Measurements from ENCODE around the gene BOD1L1.
A peak's percentile ranks its signal among the peaks of the same experiment; 100 is the strongest.

BOD1L1 gene

DNA sequence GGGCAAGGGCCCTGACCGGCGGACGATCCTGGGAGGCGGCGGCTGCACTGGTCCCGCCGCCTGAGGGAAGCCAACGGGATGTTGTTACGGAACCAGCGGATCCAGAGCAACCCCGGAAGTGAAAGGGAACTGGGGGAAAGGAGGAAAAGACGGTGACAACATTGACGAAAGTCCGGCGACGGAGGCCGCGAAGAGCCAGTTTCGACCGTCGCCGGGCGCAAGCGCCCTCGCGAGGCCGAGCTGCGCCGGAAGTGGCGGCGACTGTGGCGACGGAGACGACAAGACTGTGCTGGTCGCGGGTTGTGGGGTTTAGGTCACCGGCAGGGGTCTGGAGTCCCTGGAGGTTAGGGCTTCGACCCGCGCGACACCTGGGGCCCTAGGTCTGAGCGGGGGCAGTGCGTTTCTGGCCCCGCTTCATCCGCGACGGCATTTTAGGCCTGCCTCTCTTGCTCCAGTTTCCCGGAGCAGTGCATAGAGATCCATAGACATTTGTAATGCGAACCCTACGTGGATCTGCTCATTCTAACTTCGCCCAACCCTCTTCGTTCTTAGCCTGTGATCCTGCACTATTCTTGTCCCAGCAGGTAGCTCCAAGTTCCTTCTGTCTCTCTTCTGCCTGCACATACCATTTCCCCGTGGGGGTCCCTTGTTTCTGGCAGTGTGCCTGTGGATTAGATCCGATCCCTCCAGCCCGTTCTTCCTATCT is at the start of gene BOD1L1:
TSS of gene BOD1L1 (minus strand) at position 120 of the 706 bp plus-strand sequence. CDS start 138 bp downstream, outside the sequence.
- Histone ChIP-seq H3K27me3 (ENCODE audit: control insufficient read depth in 1 of 2, insufficient read depth in 2 of 2, low read length in 2 of 2) (no peaks in the 10 kb centered on the region), H3K36me3 (ENCODE audit: insufficient read depth, low read length) (no peaks in the 10 kb centered on the region), H3K9me3 (ENCODE audit: low read length) (no peaks in the 10 kb centered on the region), H3K4me1 (ENCODE audit: insufficient read depth, low read length) (peaks cover 23% of the 10 kb centered on the region), H3K4me3 (ENCODE audit: low read depth in 1 of 2, low read length in 2 of 2) (peak within 1 kb of the TSS; percentile 98 to 99), H3K27ac (ENCODE audit: low read depth, low read length) (peak within 1 kb of the TSS; percentile 95), H3K9ac (ENCODE audit: low read length) (peak within 1 kb of the TSS; percentile 100)

DNA sequence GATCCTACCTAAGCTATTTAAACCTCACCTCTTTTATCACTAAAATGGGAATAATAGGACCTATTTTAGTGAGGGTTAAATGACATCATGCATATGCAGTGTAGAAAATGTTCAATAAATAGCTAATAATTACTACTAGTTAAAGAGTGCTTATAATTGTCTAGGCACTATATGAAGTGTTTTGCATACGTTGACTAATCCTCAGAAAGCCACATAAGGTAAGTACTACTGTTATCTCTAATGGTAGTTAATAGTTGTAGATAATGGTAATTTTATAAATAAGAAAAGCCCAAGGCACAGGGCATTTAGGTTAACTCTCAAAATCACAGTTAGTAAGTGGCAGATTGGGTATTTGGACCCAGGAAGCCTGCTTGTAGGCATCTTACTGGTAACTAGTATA is 47.4 kb upstream of the BOD1L1 start:
- H3K9me3 ChIP-seq (ENCODE audit: low read length) = no peaks in the 10 kb centered on the region
- H3K27ac ChIP-seq (ENCODE audit: low read depth, low read length) = no peak overlapping the region
- H3K27me3 ChIP-seq (ENCODE audit: control insufficient read depth in 1 of 2, insufficient read depth in 2 of 2, low read length in 2 of 2) = no peaks in the 10 kb centered on the region
- H3K9ac ChIP-seq (ENCODE audit: low read length) = no peak overlapping the region
- H3K4me1 ChIP-seq (ENCODE audit: insufficient read depth, low read length) = no peaks in the 10 kb centered on the region
- no peaks in the 10 kb centered on the region for H3K36me3 ChIP-seq (ENCODE audit: insufficient read depth, low read length)
- no peak overlapping the region for H3K4me3 ChIP-seq (ENCODE audit: low read depth in 1 of 2, low read length in 2 of 2)

DNA sequence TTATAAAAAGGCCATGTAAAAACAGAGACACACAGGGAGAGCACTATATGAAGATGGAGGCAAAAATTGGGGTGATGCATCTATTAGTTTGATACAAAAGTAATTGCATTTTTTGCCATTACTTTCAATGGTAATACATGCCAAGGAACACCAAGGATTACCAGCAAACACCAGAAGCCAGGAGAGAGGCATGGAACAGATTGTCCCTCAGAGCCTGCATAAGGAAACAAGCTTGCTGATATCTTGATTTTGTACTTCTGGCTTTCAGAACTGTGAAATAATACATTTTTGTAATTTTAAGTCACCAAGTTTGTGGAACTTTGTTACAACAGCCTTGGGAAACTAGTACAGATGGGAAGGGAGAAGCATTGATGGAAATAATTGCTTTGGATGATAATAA is 45.6 kb upstream of the BOD1L1 start:
- no peak overlapping the region for H3K4me3 ChIP-seq (ENCODE audit: low read depth in 1 of 2, low read length in 2 of 2)
- no peaks in the 10 kb centered on the region for H3K4me1 ChIP-seq (ENCODE audit: insufficient read depth, low read length)
- no peaks in the 10 kb centered on the region for H3K9me3 ChIP-seq (ENCODE audit: low read length)
- no peaks in the 10 kb centered on the region for H3K36me3 ChIP-seq (ENCODE audit: insufficient read depth, low read length)
- H3K27me3 ChIP-seq (ENCODE audit: control insufficient read depth in 1 of 2, insufficient read depth in 2 of 2, low read length in 2 of 2) = no peaks in the 10 kb centered on the region
- H3K9ac ChIP-seq (ENCODE audit: low read length) = no peak overlapping the region
- H3K27ac ChIP-seq (ENCODE audit: low read depth, low read length) = no peak overlapping the region

DNA sequence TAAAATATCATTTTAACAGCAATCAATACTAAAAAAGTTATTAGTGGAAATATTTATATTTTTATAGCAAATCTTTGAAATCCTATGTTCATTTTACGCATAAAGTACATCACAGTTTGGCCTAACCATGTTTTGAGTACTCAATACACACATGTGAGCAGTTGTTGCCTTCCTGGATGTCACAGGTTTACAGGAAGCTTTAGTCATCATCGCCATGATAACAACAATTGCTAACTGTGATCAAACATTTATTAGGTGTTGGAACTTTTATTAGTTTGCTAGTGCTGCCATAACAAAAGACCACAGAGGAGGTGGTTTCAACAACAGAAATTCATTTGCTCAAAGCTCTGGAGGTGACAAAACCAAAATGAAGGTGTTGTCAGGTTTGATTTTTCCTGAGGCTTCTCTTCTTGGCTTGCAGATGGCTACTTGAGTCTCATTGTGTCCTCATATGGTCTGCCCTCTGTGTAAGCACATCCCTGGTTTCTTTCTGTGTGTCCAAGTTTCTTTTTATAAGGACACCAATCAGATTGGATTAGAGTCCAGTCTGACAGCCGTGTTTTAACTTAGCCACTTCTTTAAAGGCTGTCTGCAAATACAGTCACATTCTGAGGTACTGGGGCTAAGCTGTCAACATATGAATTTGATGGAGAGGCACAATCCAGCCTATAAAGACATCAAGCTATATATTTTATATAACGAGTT is 43.1 kb upstream of the BOD1L1 start:
- H3K4me3 ChIP-seq (ENCODE audit: low read depth in 1 of 2, low read length in 2 of 2) = no peak overlapping the region
- H3K27ac ChIP-seq (ENCODE audit: low read depth, low read length) = no peak overlapping the region
- no peaks in the 10 kb centered on the region for H3K4me1 ChIP-seq (ENCODE audit: insufficient read depth, low read length)
- H3K9ac ChIP-seq (ENCODE audit: low read length) = no peak overlapping the region
- H3K9me3 ChIP-seq (ENCODE audit: low read length) = no peaks in the 10 kb centered on the region
- H3K36me3 ChIP-seq (ENCODE audit: insufficient read depth, low read length) = no peaks in the 10 kb centered on the region
- no peaks in the 10 kb centered on the region for H3K27me3 ChIP-seq (ENCODE audit: control insufficient read depth in 1 of 2, insufficient read depth in 2 of 2, low read length in 2 of 2)

DNA sequence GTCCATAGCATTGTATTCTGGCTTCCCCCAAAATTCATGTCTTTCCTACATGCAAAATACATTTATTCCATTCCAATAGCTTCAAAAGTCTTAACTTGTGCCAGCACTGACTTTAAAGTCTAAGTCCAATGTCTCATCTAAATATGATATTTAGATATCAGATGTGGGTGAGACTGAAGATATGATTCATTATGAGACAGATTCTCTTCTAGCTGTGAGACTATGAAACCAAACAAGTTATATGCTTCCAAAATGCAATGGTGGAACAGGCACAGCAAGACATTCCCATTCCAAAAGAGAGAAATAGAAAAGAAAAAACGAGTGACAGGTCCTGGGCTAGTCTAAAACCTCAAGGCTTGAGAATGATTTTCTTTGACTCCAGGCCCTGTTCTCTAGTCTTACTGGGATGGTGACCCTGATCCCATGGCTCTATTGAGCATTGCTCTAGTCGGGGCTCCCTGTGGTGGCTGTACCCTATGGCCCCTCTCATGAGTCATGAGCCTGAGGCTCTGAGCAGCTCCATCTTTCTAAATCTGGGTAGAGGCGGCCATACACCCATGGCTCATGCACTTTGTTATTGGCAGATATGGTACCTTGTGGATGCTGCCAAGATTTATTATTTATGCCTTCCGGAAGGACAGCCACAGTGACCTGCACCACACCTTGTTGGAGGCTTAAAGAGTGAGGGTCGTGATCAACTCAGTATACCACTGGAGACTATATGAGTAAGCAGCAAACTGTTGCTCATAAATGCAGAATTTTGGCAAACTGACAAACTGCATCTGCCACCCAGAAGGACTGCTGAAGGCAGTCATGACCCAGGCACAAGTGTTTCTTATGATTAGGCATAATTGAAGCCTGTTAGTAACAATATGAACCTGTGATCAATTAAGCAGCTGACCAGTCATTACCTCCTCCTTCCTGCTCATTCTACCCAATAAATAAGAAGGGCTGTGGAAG is 38.5 kb upstream of the BOD1L1 start:
- no peak overlapping the region for H3K9ac ChIP-seq (ENCODE audit: low read length)
- H3K36me3 ChIP-seq (ENCODE audit: insufficient read depth, low read length) = no peaks in the 10 kb centered on the region
- H3K9me3 ChIP-seq (ENCODE audit: low read length) = no peaks in the 10 kb centered on the region
- H3K27me3 ChIP-seq (ENCODE audit: control insufficient read depth in 1 of 2, insufficient read depth in 2 of 2, low read length in 2 of 2) = no peaks in the 10 kb centered on the region
- H3K4me3 ChIP-seq (ENCODE audit: low read depth in 1 of 2, low read length in 2 of 2) = no peak overlapping the region
- H3K4me1 ChIP-seq (ENCODE audit: insufficient read depth, low read length) = no peaks in the 10 kb centered on the region
- no peak overlapping the region for H3K27ac ChIP-seq (ENCODE audit: low read depth, low read length)

DNA sequence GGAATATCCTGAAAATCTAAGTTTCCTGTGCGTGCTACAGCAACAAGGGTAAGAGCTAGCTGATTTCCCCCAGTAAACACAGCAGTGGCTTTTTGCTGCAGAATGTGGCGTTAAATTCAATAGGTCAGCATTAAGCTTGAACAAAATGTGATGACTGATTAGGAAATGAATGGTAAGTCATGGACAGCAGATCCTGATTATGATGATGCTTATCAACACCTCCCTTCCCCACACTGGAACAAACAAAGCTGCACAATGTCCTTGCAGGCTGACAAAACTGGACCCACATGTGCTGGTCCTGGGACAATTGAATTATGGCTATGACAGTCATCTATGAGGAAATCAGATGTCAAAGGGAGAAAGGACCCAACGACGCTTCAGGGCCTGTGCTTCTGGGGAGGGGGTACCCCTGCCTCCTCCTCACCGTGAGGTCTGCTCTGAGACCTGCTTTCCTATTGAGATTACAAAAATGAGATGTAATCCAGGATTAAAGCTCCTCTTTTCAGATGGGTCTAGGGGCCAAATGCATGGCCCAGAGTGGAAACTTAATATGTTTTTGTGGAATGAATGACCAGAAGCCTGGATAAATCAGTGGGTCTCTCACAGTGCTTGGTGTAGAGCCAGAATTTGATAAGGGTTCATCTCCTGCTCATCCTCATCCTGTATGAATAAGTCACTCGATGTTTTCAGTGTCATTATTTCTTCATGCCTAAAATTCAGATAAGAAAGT is 32.0 kb upstream of the BOD1L1 start:
- no peak overlapping the region for H3K4me3 ChIP-seq (ENCODE audit: low read depth in 1 of 2, low read length in 2 of 2)
- H3K36me3 ChIP-seq (ENCODE audit: insufficient read depth, low read length) = no peaks in the 10 kb centered on the region
- H3K9ac ChIP-seq (ENCODE audit: low read length) = no peak overlapping the region
- H3K27me3 ChIP-seq (ENCODE audit: control insufficient read depth in 1 of 2, insufficient read depth in 2 of 2, low read length in 2 of 2) = no peaks in the 10 kb centered on the region
- H3K4me1 ChIP-seq (ENCODE audit: insufficient read depth, low read length) = peaks cover 8% of the 10 kb centered on the region
- H3K9me3 ChIP-seq (ENCODE audit: low read length) = no peaks in the 10 kb centered on the region
- H3K27ac ChIP-seq (ENCODE audit: low read depth, low read length) = no peak overlapping the region

DNA sequence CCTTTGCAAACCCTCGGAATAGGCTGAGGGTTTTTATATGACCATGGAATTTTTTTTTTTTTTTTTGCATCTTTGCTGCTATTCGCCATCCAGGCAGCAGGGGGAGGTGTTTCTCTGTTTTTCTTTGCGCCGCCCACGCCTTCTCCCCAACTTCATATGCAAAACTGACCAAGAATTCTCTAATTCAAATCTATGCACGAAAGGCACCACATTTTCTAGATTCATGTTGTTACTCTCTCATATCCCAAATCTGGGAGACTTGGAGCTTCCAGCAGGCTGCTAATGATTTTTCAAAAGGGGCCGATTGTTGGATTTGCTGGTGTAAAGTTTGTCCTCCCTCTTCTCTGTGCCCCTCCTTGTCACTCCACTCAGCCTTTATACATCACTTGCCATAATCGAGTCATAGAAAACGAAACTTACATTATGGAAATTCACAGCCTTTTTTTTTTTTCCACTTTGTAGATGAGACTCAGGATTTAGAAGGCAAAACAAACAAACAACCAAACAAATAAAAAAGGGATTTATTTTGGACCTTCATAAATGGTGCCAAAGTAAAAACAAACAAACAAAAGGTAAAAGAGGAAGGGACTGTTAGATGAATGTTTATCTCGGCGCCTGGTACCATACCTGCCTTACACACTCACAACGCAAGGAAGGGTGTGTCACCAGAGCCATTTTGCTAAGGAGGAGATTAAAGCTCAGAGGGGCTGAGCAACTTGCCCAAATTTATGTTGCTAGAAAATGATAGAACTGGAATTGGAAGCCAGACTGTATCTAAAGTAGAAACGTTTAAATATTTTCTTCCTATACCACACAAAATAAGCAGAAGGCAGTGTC is 29.3 kb upstream of the BOD1L1 start:
- Histone ChIP-seq H3K4me1 (ENCODE audit: insufficient read depth, low read length) (peaks cover 8% of the 10 kb centered on the region), H3K36me3 (ENCODE audit: insufficient read depth, low read length) (no peaks in the 10 kb centered on the region), H3K27me3 (ENCODE audit: control insufficient read depth in 1 of 2, insufficient read depth in 2 of 2, low read length in 2 of 2) (no peaks in the 10 kb centered on the region), H3K9ac (ENCODE audit: low read length) (peak overlapping the region; percentile 8), H3K4me3 (ENCODE audit: low read depth in 1 of 2, low read length in 2 of 2) (peak overlapping the region in 1 of 2 donors; percentile 35), H3K27ac (ENCODE audit: low read depth, low read length) (no peak overlapping the region), H3K9me3 (ENCODE audit: low read length) (no peaks in the 10 kb centered on the region)

DNA sequence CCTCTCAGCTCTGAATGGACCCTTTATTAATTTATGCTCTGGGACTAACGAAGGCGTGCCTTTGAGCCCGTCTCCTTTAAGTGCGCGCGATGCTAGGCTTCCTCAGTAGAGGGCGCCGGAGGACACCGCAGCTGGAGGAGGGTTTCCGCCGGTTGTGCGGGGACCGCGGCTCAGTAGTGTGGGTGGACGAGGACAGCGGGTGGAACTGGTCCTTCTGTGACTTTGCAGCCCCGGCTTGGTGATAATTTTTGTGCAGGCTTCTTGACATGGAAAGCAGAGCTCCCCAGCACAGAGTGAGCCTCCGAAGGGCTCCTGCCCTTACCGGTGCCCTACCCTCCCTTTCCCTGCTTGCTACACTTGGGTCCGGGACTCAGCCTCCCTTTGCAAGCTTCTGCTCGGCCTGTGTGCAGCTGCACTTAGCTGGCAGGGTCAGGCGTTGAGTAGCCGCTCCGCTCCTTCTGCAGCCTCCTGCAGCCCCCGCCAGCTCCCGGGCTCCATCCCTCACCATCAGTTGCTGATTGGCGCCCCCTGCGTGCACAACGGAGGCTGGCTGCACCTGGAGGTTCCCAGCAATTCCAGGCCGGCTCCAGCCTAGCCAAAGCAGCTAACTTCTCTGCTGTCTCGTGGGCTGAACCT is 26.8 kb upstream of the BOD1L1 start:
- H3K27ac ChIP-seq (ENCODE audit: low read depth, low read length) = no peak overlapping the region
- H3K9me3 ChIP-seq (ENCODE audit: low read length) = no peaks in the 10 kb centered on the region
- no peak overlapping the region for H3K9ac ChIP-seq (ENCODE audit: low read length)
- H3K36me3 ChIP-seq (ENCODE audit: insufficient read depth, low read length) = no peaks in the 10 kb centered on the region
- peak overlapping the region; percentile 43 to 75 for H3K4me3 ChIP-seq (ENCODE audit: low read depth in 1 of 2, low read length in 2 of 2)
- peaks cover 8% of the 10 kb centered on the region for H3K4me1 ChIP-seq (ENCODE audit: insufficient read depth, low read length)
- no peaks in the 10 kb centered on the region for H3K27me3 ChIP-seq (ENCODE audit: control insufficient read depth in 1 of 2, insufficient read depth in 2 of 2, low read length in 2 of 2)

DNA sequence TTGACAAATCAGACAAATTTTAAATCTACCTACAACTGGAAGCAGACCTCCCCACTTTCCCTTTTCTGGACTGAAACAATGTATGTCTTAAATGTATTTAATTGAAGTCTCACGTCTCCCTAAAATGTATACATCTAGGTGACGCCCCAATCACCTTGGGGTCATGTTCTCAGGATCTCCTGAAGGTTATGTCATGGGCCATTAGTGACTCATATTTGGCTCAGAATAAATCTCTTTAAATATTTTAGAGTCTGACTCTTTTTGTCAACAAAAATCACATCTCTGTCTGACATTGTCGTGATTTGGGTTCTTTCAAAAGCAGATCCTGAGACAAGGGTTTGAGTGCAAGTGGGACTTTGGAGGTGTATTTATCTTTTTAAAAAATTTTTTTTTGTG is 26.2 kb upstream of the BOD1L1 start:
- Histone ChIP-seq H3K27me3 (ENCODE audit: control insufficient read depth in 1 of 2, insufficient read depth in 2 of 2, low read length in 2 of 2) (no peaks in the 10 kb centered on the region), H3K9me3 (ENCODE audit: low read length) (no peaks in the 10 kb centered on the region), H3K4me3 (ENCODE audit: low read depth in 1 of 2, low read length in 2 of 2) (peak overlapping the region in 1 of 2 donors; percentile 75), H3K9ac (ENCODE audit: low read length) (no peak overlapping the region), H3K4me1 (ENCODE audit: insufficient read depth, low read length) (peaks cover 8% of the 10 kb centered on the region), H3K36me3 (ENCODE audit: insufficient read depth, low read length) (no peaks in the 10 kb centered on the region), H3K27ac (ENCODE audit: low read depth, low read length) (no peak overlapping the region)

DNA sequence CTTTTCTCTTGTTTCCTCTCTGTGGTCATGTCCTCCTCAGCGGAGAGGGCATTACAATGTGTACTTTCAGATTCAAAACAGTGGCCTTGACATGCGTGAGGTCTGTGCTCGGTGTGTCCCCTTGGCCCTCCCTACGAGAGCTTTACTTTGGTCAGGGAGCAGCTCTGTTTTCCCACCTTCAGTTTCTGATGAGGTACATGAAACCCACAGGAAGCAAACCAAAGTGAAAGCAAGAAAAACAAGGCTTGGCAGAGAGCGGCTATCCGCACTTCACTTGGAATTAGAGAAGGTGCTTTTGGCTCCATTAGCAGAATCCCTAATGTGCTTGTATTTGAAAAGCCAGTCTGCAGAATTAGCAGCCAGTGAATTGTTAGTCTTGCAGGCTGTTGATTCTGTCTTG is 19.5 kb upstream of the BOD1L1 start:
- Histone ChIP-seq H3K4me3 (ENCODE audit: low read depth in 1 of 2, low read length in 2 of 2) (no peak overlapping the region), H3K9me3 (ENCODE audit: low read length) (no peaks in the 10 kb centered on the region), H3K4me1 (ENCODE audit: insufficient read depth, low read length) (no peaks in the 10 kb centered on the region), H3K9ac (ENCODE audit: low read length) (no peak overlapping the region), H3K36me3 (ENCODE audit: insufficient read depth, low read length) (no peaks in the 10 kb centered on the region), H3K27ac (ENCODE audit: low read depth, low read length) (no peak overlapping the region), H3K27me3 (ENCODE audit: control insufficient read depth in 1 of 2, insufficient read depth in 2 of 2, low read length in 2 of 2) (no peaks in the 10 kb centered on the region)

Measured in muscle layer of colon (tissue), 2 donors.